Measurements from ENCODE around the gene SUMO4. TPM values are rescaled to one million over a fixed set of nuclear protein-coding genes. Genes with fewer than 3 reads are reported as not detected.

Gene SUMO4
- total and polyA plus RNA-seq, 2 donors (not counting 1 experiment from before 2014, with no cell fraction given): 0.18 to 11.5 TPM

GRCh38 chr6:149433881-149434280, 33.8 kb downstream of the SUMO4 start:
- ChIA-PET POLR2A (interaction anchor here (0.5 to 2.5 kb wide), 2 partner anchors 117 to 244 kb away, joined by 4 to 10 read pairs; partner anchors contain the start of gene TAB2), CTCF (interaction anchor here (0.7 to 8.4 kb wide), 15 partner anchors 9 to 856 kb away, joined by 3 to 201 read pairs (median 19); no protein-coding TSS in a partner anchor)
- Mint-ChIP-seq H3K4me3 (no peak overlapping the region), H3K27ac (no peak overlapping the region), H3K27me3 (no peaks in the 10 kb centered on the region), H3K4me1 (peaks cover 23% of the 10 kb centered on the region), H3K9me3 (ENCODE audit: insufficient read depth) (no peaks in the 10 kb centered on the region)
- no peak overlapping the region for H3K4me2 ChIP-seq (replicated peaks; ENCODE audit: low read depth, low read length, poor library complexity, severe bottlenecking)
- TF ChIP-seq CTCF (IDR thresholded peaks at IDR 0.05) (no peak), EZH2 (IDR thresholded peaks at IDR 0.05; ENCODE audit: borderline replicate concordance, insufficient read depth, low read depth, low read length, poor library complexity, severe bottlenecking) (no peak)
- no peak overlapping the region for H3K9ac ChIP-seq (ENCODE audit: low read length)
- no peaks in the 10 kb centered on the region for H3K79me2 ChIP-seq (ENCODE audit: control insufficient read depth, insufficient read depth, low read length)
- no peaks in the 10 kb centered on the region for H3K9me3 ChIP-seq (ENCODE audit: control extremely low read depth in 1 of 3, control insufficient read depth in 2 of 3, insufficient read depth in 1 of 3, low read length in 2 of 3)
- DNase-seq (no peak), ATAC-seq (ENCODE audit: low read depth) (no peak)
- intact Hi-C loops (cut with micrococcal nuclease): no loop called here
- H3K36me3 ChIP-seq (replicated peaks in 1 of 2; ENCODE audit: control extremely low read depth in 1 of 2, control insufficient read depth in 1 of 2, extremely low read depth in 1 of 2, insufficient read depth in 2 of 2, low read length in 1 of 2): no peaks in the 10 kb centered on the region
- WGBS (ENCODE audit: insufficient coverage): no CpG with 5 or more reads among the region's 1 CpG
- H4K20me1 ChIP-seq (ENCODE audit: control insufficient read depth, insufficient read depth, low read length, poor library complexity, severe bottlenecking): no peaks in the 10 kb centered on the region
- H3K27ac ChIP-seq (ENCODE audit: low read length in 2 of 2): no peak overlapping the region
- no peak overlapping the region for H3K4me3 ChIP-seq (ENCODE audit: control extremely low read depth in 1 of 5, extremely low read depth in 1 of 5, insufficient read depth in 1 of 5, low read depth in 2 of 5, low read length in 4 of 5)
- H2AFZ ChIP-seq (ENCODE audit: insufficient read depth, low read depth, low read length, poor library complexity, severe bottlenecking): no peak overlapping the region
- H3K4me1 ChIP-seq (ENCODE audit: control insufficient read depth in 2 of 2, insufficient read depth in 2 of 2, low read length in 2 of 2): peaks cover under 1 to 10% of the 10 kb centered on the region in 2 donors
- no peaks in the 10 kb centered on the region for H3K27me3 ChIP-seq (replicated peaks in 1 of 4; ENCODE audit: control extremely low read depth in 1 of 4, control insufficient read depth in 3 of 4, insufficient read depth in 4 of 4, low read length in 3 of 4)

GRCh38 chr6:149435919-149436586, 36.0 kb downstream of the SUMO4 start:
- intact Hi-C loops (cut with micrococcal nuclease): no loop called here
- no peak for ATAC-seq (ENCODE audit: low read depth)
- H3K9ac ChIP-seq (ENCODE audit: low read length): no peak overlapping the region
- Mint-ChIP-seq H3K27me3 (no peaks in the 10 kb centered on the region), H3K4me1 (peaks cover 33% of the 10 kb centered on the region), H3K9me3 (ENCODE audit: insufficient read depth) (no peaks in the 10 kb centered on the region), H3K4me3 (no peak overlapping the region), H3K27ac (no peak overlapping the region)
- no peaks in the 10 kb centered on the region for H3K79me2 ChIP-seq (ENCODE audit: control insufficient read depth, insufficient read depth, low read length)
- H4K20me1 ChIP-seq (ENCODE audit: control insufficient read depth, insufficient read depth, low read length, poor library complexity, severe bottlenecking): no peaks in the 10 kb centered on the region
- POLR2A ChIA-PET: interaction anchor here (0.6 kb wide), 1 partner anchor 370 kb away, joined by 8 read pairs; no protein-coding TSS in a partner anchor
- H3K36me3 ChIP-seq (replicated peaks in 1 of 2; ENCODE audit: control extremely low read depth in 1 of 2, control insufficient read depth in 1 of 2, extremely low read depth in 1 of 2, insufficient read depth in 2 of 2, low read length in 1 of 2): no peaks in the 10 kb centered on the region
- no peak overlapping the region for H3K27ac ChIP-seq (ENCODE audit: low read length in 2 of 2)
- H3K9me3 ChIP-seq (ENCODE audit: control extremely low read depth in 1 of 3, control insufficient read depth in 2 of 3, insufficient read depth in 1 of 3, low read length in 2 of 3): no peaks in the 10 kb centered on the region
- peaks cover 6 to 11% of the 10 kb centered on the region in 2 donors for H3K4me1 ChIP-seq (ENCODE audit: control insufficient read depth in 2 of 2, insufficient read depth in 2 of 2, low read length in 2 of 2)
- DNase-seq: no peak
- CTCF ChIA-PET: interaction anchor here (5.7 to 8.4 kb wide), 3 partner anchors 80 to 407 kb away, joined by 104 to 201 read pairs (median 114); no protein-coding TSS in a partner anchor
- H2AFZ ChIP-seq (ENCODE audit: insufficient read depth, low read depth, low read length, poor library complexity, severe bottlenecking): no peak overlapping the region
- H3K27me3 ChIP-seq (replicated peaks in 1 of 4; ENCODE audit: control extremely low read depth in 1 of 4, control insufficient read depth in 3 of 4, insufficient read depth in 4 of 4, low read length in 3 of 4): no peaks in the 10 kb centered on the region
- H3K4me3 ChIP-seq (ENCODE audit: control extremely low read depth in 1 of 5, extremely low read depth in 1 of 5, insufficient read depth in 1 of 5, low read depth in 2 of 5, low read length in 4 of 5): no peak overlapping the region
- no peak for TF ChIP-seq EZH2 (IDR thresholded peaks at IDR 0.05; ENCODE audit: borderline replicate concordance, insufficient read depth, low read depth, low read length, poor library complexity, severe bottlenecking)
- no peak for TF ChIP-seq CTCF (IDR thresholded peaks at IDR 0.05)
- H3K4me2 ChIP-seq (replicated peaks; ENCODE audit: low read depth, low read length, poor library complexity, severe bottlenecking): no peak overlapping the region
- WGBS (ENCODE audit: insufficient coverage): 98% methylated on average over 13 of the region's 13 CpGs
